OCI-LY1 (cell line): ENCODE data around the gene CAVIN1.

ENCODE experiments used
- H2AFZ ChIP-seq: fragments of 200-600 bp; sonication (generic), shearing (Covaris generic); 2 replicates; pipeline ENCODE4 v1.6.0; 2014; ENCODE audit warnings: antibody characterized with exemption, mild to moderate bottlenecking, low read length
- H3F3A ChIP-seq: fragments of 200-600 bp; sonication (generic), shearing (Covaris generic); 2 replicates; pipeline ENCODE4 v1.6.0; 2014; ENCODE audit warnings: mild to moderate bottlenecking, antibody characterized with exemption, low read length, moderate library complexity; ENCODE audit not compliant: insufficient read depth
- H3K27ac ChIP-seq: fragments of 200-600 bp; sonication (generic); 2 replicates; pipeline ENCODE4 v1.5.1; 2014; ENCODE audit warnings: low read length, mixed run types, mild to moderate bottlenecking, low read depth; ENCODE audit not compliant: poor library complexity, severe bottlenecking
- H3K27me3 ChIP-seq: fragments of 200-600 bp; sonication (generic); 2 replicates; pipeline ENCODE4 v1.6.0; 2014; ENCODE audit warnings: antibody characterized with exemption, mild to moderate bottlenecking, low read length, moderate library complexity; ENCODE audit not compliant: insufficient read depth
- H3K36me3 ChIP-seq: fragments of 200-600 bp; sonication (generic); 2 replicates; pipeline ENCODE4 v1.6.1; 2014; ENCODE audit warnings: mild to moderate bottlenecking, antibody characterized with exemption, low read length, moderate library complexity, mixed read lengths; ENCODE audit not compliant: insufficient read depth
- H3K4me1 ChIP-seq: fragments of 200-600 bp; sonication (generic); 2 replicates; pipeline ENCODE4 v1.5.1; 2014; ENCODE audit warnings: mild to moderate bottlenecking, low read length, moderate library complexity; ENCODE audit not compliant: insufficient read depth, severe bottlenecking
- H3K4me2 ChIP-seq: fragments of 200-600 bp; sonication (generic), shearing (Covaris generic); 2 replicates; pipeline ENCODE4 v1.6.1; 2014; ENCODE audit warnings: low read length
- H3K4me3 ChIP-seq: fragments of 200-600 bp; sonication (generic); 2 replicates; pipeline ENCODE4 v1.5.1; 2014; ENCODE audit warnings: low read length, low read depth, mild to moderate bottlenecking, mixed read lengths; ENCODE audit not compliant: poor library complexity, severe bottlenecking
- H3K79me2 ChIP-seq: fragments of 200-600 bp; shearing (Covaris generic); 2 replicates; pipeline ENCODE4 v1.6.1; 2016; ENCODE audit warnings: mixed run types, low read length, mixed read lengths; ENCODE audit not compliant: insufficient read depth
- H3K9ac ChIP-seq: fragments of 200-600 bp; sonication (generic), shearing (Covaris generic); 2 replicates; pipeline ENCODE4 v1.6.1; 2014; ENCODE audit warnings: mild to moderate bottlenecking, low read length, mixed read lengths
- H3K9me2 ChIP-seq: fragments of 200-600 bp; sonication (generic), shearing (Covaris generic); 2 replicates; pipeline ENCODE4 v1.6.1; 2014; ENCODE audit warnings: low read depth, mild to moderate bottlenecking, low read length, mixed read lengths
- H3K9me3 ChIP-seq: fragments of 200-600 bp; shearing (Covaris generic); 2 replicates; pipeline ENCODE4 v1.6.1; 2014; ENCODE audit warnings: low read length, mixed read lengths
- H4K20me1 ChIP-seq: fragments of 200-600 bp; sonication (generic), shearing (Covaris generic); 2 replicates; pipeline ENCODE4 v1.6.0; 2016; ENCODE audit warnings: mild to moderate bottlenecking, low read length; ENCODE audit not compliant: insufficient read depth
- EZH2 ChIP-seq: fragments of 200-600 bp; sonication (generic), shearing (Covaris generic); IDR thresholded peaks from 2 replicates; pipeline ENCODE4 v1.8.0; 2017; ENCODE audit warnings: borderline replicate concordance, mixed run types, mild to moderate bottlenecking, antibody characterized with exemption, low read length, moderate library complexity, mixed read lengths
- TF ChIP-seq, protein P1 (sequence below): fragments of 200-600 bp; sonication (generic), shearing (Covaris generic); IDR thresholded peaks from 2 replicates; pipeline ENCODE4 v1.5.1; 2017; ENCODE audit warnings: mild to moderate bottlenecking, antibody characterized with exemption, low read length, moderate library complexity, mixed read lengths

The CAVIN1 gene, protein sequence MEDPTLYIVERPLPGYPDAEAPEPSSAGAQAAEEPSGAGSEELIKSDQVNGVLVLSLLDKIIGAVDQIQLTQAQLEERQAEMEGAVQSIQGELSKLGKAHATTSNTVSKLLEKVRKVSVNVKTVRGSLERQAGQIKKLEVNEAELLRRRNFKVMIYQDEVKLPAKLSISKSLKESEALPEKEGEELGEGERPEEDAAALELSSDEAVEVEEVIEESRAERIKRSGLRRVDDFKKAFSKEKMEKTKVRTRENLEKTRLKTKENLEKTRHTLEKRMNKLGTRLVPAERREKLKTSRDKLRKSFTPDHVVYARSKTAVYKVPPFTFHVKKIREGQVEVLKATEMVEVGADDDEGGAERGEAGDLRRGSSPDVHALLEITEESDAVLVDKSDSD

DNA sequence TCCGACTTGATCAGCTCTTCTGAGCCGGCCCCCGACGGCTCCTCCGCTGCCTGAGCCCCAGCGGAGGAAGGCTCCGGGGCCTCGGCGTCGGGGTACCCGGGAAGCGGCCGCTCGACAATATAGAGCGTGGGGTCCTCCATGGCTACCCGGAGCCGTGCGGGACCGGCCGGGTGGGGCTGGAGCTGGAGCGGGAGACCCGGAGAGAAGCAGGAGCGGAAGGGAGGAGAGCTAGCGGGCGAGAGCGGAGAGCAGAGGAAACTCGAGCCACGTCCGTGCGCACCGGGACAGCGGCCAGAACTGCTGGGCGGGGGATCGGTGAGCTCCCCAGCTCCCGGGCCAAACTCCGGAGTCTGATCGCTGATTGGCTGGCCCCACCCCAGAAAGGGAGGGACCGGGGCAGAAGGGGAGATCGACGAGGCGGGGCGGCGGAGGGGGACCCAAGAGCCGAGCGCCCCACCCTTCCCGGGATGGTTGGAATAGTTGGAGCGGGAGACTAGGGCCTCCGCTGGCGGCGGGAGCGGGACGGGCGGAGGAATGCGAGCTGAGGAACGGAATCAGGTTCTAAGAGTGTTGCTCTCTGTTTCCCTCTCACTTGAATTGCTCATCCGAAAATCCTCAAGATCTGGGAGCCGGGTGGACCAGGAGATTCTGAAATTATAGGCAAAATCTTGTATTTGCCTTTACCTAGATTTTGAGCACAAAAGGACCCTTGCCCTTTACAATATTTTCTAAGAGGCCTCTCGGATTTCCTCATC lies at the start of gene CAVIN1:
Gene CAVIN1, minus strand, starts transcription at position 299 of the 755 bp plus-strand sequence. Its CDS starts 159 bp downstream, at position 140.
- Histone ChIP-seq H3K4me3 (no peak within 1 kb of the TSS), H3K9me3 (no peaks in the 10 kb centered on the region)

DNA sequence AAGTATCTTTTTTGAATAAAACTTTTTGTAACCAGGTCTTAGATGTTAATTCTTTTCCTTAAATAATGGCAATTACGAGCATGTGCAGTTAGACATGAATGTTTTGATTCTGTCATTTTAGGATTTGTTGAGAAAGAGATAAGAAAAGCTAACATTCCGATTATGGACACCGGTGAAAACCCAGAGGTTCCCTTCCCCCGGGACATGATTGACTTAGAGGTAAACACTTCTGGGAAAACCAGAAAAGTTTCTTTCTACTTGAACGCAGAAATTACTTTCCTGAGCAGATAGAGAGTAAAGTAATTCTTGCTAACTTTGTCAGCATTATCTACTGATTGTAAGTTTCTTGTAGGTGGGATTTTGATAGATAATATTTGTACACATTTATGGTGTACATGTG lies 44.8 kb upstream of the CAVIN1 start:
- no peaks in the 10 kb centered on the region for H4K20me1 ChIP-seq
- no peaks in the 10 kb centered on the region for H3K4me1 ChIP-seq
- H3K9me3 ChIP-seq = no peaks in the 10 kb centered on the region
- H3K27me3 ChIP-seq = no peaks in the 10 kb centered on the region
- no peaks in the 10 kb centered on the region for H3F3A ChIP-seq
- TF ChIP-seq, protein P1, sequence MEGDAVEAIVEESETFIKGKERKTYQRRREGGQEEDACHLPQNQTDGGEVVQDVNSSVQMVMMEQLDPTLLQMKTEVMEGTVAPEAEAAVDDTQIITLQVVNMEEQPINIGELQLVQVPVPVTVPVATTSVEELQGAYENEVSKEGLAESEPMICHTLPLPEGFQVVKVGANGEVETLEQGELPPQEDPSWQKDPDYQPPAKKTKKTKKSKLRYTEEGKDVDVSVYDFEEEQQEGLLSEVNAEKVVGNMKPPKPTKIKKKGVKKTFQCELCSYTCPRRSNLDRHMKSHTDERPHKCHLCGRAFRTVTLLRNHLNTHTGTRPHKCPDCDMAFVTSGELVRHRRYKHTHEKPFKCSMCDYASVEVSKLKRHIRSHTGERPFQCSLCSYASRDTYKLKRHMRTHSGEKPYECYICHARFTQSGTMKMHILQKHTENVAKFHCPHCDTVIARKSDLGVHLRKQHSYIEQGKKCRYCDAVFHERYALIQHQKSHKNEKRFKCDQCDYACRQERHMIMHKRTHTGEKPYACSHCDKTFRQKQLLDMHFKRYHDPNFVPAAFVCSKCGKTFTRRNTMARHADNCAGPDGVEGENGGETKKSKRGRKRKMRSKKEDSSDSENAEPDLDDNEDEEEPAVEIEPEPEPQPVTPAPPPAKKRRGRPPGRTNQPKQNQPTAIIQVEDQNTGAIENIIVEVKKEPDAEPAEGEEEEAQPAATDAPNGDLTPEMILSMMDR = no peak
- no peak for TF ChIP-seq EZH2
- no peak overlapping the region for H2AFZ ChIP-seq
- H3K4me2 ChIP-seq = no peak overlapping the region
- H3K4me3 ChIP-seq = no peak overlapping the region
- no peak overlapping the region for H3K27ac ChIP-seq
- H3K79me2 ChIP-seq = no peaks in the 10 kb centered on the region
- no peak overlapping the region for H3K9ac ChIP-seq
- no peaks in the 10 kb centered on the region for H3K9me2 ChIP-seq
- H3K36me3 ChIP-seq = peaks cover 33% of the 10 kb centered on the region; the same call in 1 of the 2 replicates

More for the DNA sequence above, at the start of gene CAVIN1:
- Histone ChIP-seq H3K4me2 (no peak within 1 kb of the TSS; the same call in 1 of the 2 replicates), H3K36me3 (no peaks in the 10 kb centered on the region), H3K4me1 (no peaks in the 10 kb centered on the region), H3F3A (no peaks in the 10 kb centered on the region), H3K9me2 (no peaks in the 10 kb centered on the region), H3K79me2 (no peaks in the 10 kb centered on the region), H3K9ac (no peak within 1 kb of the TSS), H4K20me1 (no peaks in the 10 kb centered on the region), H3K27me3 (peaks cover 7% of the 10 kb centered on the region; the same call in 1 of the 2 replicates), H2AFZ (no peak within 1 kb of the TSS), H3K27ac (no peak within 1 kb of the TSS)
- TF ChIP-seq, protein P1 = no peak
- TF ChIP-seq EZH2 = no peak

DNA sequence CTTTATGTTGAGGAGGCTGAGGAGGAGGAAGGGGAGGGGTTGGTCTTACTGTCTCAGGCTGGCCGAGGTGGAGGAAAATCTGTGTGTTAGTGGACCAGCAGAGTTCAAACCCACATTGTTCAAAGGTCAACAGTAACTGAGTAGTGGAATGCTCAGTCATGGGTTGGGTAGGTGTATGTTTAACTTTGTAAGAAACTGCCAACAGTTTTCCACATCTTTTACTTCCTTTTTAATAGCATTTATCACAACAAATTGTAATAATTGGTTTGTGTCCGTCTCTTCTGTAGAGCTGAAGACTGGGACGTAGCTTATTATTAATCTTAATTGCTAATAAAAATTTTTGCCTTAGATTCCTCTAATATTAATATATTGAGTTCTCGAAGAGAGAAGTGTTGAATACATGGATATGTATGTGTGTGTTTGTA lies 40.9 kb upstream of the CAVIN1 start:
- Histone ChIP-seq H2AFZ (no peak overlapping the region), H3K4me3 (no peak overlapping the region), H3K4me1 (peaks cover 16% of the 10 kb centered on the region), H3K9me2 (no peaks in the 10 kb centered on the region), H3K27ac (no peak overlapping the region), H3K9ac (no peak overlapping the region), H3K9me3 (no peaks in the 10 kb centered on the region), H3K27me3 (no peaks in the 10 kb centered on the region), H3K36me3 (peaks cover 16% of the 10 kb centered on the region; the same call in 1 of the 2 replicates), H3K4me2 (no peak overlapping the region), H3K79me2 (no peaks in the 10 kb centered on the region), H3F3A (peaks cover 8% of the 10 kb centered on the region; the same call in 1 of the 2 replicates), H4K20me1 (no peaks in the 10 kb centered on the region)
- no peak for TF ChIP-seq EZH2
- TF ChIP-seq, protein P1 = no peak
